ENCODE measurements around the gene KRTAP7-1. TPM values are rescaled to one million over a fixed set of nuclear protein-coding genes. Genes with fewer than 3 reads are reported as not detected.
A peak's percentile ranks its signal among the peaks of the same experiment; 100 is the strongest.

KRTAP7-1 gene
- total and polyA plus RNA-seq, 2 of the 8 experiments (the other 6 are each of a cell fraction or from before 2014, with no cell fraction given) = not detected

DNA sequence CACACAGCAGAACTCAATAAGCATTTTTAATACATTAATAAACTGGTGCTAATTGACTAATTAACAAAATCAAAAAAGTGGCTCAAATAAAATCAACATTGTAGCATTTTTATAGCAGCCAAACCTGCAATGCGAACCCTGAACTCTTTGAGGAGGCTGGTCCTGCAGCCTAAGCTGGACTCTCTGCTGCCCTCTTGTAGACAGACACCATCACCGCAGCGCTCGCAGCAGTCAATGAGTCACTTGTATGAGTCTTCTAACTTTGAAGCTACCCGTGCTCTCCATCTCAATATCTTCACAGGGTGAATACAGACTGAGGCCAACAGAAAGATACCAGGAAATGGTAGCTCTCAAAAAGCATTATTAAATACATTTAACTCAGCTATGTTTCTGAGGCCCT is 9.7 kb upstream of the KRTAP7-1 start:
- CTCF ChIA-PET (ENCODE audit: partially characterized antibody) = interaction anchor here (0.6 to 4.5 kb wide), 33 partner anchors 8 to 559 kb away, joined by 3 to 26 read pairs (median 4); partner anchors contain the start of gene KRTAP7-1
- H4K8ac ChIP-seq (ENCODE audit: extremely low read depth, insufficient read depth, low read length) = no peak overlapping the region
- no peak overlapping the region for H3K9ac ChIP-seq (replicated peaks in 1 of 4; ENCODE audit: extremely low read depth in 1 of 4, low read depth in 3 of 4, low read length in 3 of 4)
- no peak overlapping the region for H3K18ac ChIP-seq (ENCODE audit: extremely low read depth, low read length)
- no peak overlapping the region for H2BK12ac ChIP-seq (ENCODE audit: low read depth, low read length)
- H3K4me2 ChIP-seq (ENCODE audit: insufficient read depth in 1 of 2, low read depth in 2 of 2, low read length in 2 of 2) = no peak overlapping the region
- no peak overlapping the region for H2AFZ ChIP-seq (ENCODE audit: low read length)
- H3K9me3 ChIP-seq (ENCODE audit: insufficient read depth in 2 of 2, low read depth in 1 of 2, low read length in 1 of 2) = no peaks in the 10 kb centered on the region
- no peak overlapping the region for H2BK20ac ChIP-seq (ENCODE audit: low read length)
- H3K23ac ChIP-seq (ENCODE audit: insufficient read length) = no peak overlapping the region
- H2BK5ac ChIP-seq (ENCODE audit: low read depth, low read length) = no peak overlapping the region
- H3K79me1 ChIP-seq (ENCODE audit: low read depth, low read length) = no peaks in the 10 kb centered on the region
- no peaks in the 10 kb centered on the region for H3K79me2 ChIP-seq (ENCODE audit: control insufficient read depth in 1 of 2, insufficient read depth in 2 of 2, low read length in 2 of 2)
- H2BK120ac ChIP-seq (replicated peaks; ENCODE audit: low read depth, low read length) = no peak overlapping the region
- FAIRE-seq = peak; percentile 83
- no peak overlapping the region for H2AK5ac ChIP-seq (ENCODE audit: low read depth, low read length)
- 41% methylated on average over 5 of the region's 5 CpGs; no CpG with 5 or more reads in 1 of the 2 experiments for WGBS, 2 experiments (ENCODE audit: extremely low coverage in 1 of 2, insufficient coverage in 1 of 2, insufficient read length in 1 of 2, insufficient replicate concordance in 2 of 2, low coverage in 1 of 2, low lambda C conversion rate in 2 of 2, missing lambda C conversion rate in 1 of 2)
- no peak overlapping the region for H3K14ac ChIP-seq (ENCODE audit: insufficient read length)
- no peak overlapping the region for H3K4ac ChIP-seq (replicated peaks; ENCODE audit: insufficient read length, low read depth, low read length)
- H2BK15ac ChIP-seq (ENCODE audit: low read length) = no peak overlapping the region
- H3K4me3 ChIP-seq (ENCODE audit: extremely low read depth in 1 of 4, insufficient read depth in 2 of 4, low read depth in 3 of 4, low read length in 4 of 4) = no peak overlapping the region
- H3K36me3 ChIP-seq (ENCODE audit: control insufficient read depth in 2 of 4, insufficient read depth in 4 of 4, low read length in 3 of 4) = no peaks in the 10 kb centered on the region
- peak; percentile 29 to 63 for DNase-seq (ENCODE audit: low read depth in 1 of 2, low spot score in 2 of 2)
- no peak overlapping the region for H4K5ac ChIP-seq (ENCODE audit: insufficient read length, low read depth, low read length)
- no peak overlapping the region for H4K91ac ChIP-seq (replicated peaks; ENCODE audit: insufficient read length, low read length)
- H3K4me1 ChIP-seq (replicated peaks in 1 of 4; ENCODE audit: control insufficient read depth in 3 of 4, insufficient read depth in 4 of 4, low read length in 3 of 4) = no peaks in the 10 kb centered on the region
- H3K56ac ChIP-seq (replicated peaks; ENCODE audit: insufficient read length, low read depth, low read length) = no peak overlapping the region
- H3K23me2 ChIP-seq (ENCODE audit: low read depth, low read length) = no peaks in the 10 kb centered on the region
- no peaks in the 10 kb centered on the region for H4K20me1 ChIP-seq (replicated peaks in 1 of 2; ENCODE audit: control insufficient read depth in 1 of 2, insufficient read depth in 2 of 2, low read length in 2 of 2)
- no peak overlapping the region for H3K27ac ChIP-seq (ENCODE audit: low read depth, low read length)
- no peaks in the 10 kb centered on the region for H3K27me3 ChIP-seq (replicated peaks in 1 of 4; ENCODE audit: control insufficient read depth in 3 of 4, extremely low read depth in 1 of 4, insufficient read depth in 3 of 4, low read length in 3 of 4)
- POLR2A ChIA-PET (ENCODE audit: partially characterized antibody) = no interaction called here
- TF ChIP-seq YY1 (IDR thresholded peaks at IDR 0.05; ENCODE audit: low read depth, low read length) (0 out of 2 replicates have a peak, but pooled peaks have one; percentile 10), TCF12 (IDR thresholded peaks at IDR 0.05; ENCODE audit: low read depth, low read length) (no peak), RNF2 (IDR thresholded peaks at IDR 0.05; ENCODE audit: borderline replicate concordance, low read depth, low read length, missing control alignments, poor library complexity, severe bottlenecking) (no peak), RAD21 (IDR thresholded peaks at IDR 0.05 in 1 of 2, conservative IDR thresholded peaks at IDR 0.05 in 1 of 2; ENCODE audit: low read depth in 2 of 2, low read length in 2 of 2) (peak; percentile 66 to 72), GABPA (IDR thresholded peaks at IDR 0.05; ENCODE audit: borderline replicate concordance, insufficient read depth, low read length) (no peak), SAP30 (IDR thresholded peaks at IDR 0.05; ENCODE audit: insufficient read depth, insufficient replicate concordance, low read length) (no peak), FOSL1 (IDR thresholded peaks at IDR 0.05; ENCODE audit: insufficient read depth, low read depth, low read length) (no peak), JUND (IDR thresholded peaks at IDR 0.05; ENCODE audit: low read length) (peak; percentile 83), SIX5 (IDR thresholded peaks at IDR 0.05; ENCODE audit: low read depth, low read length) (no peak), CREB1 (IDR thresholded peaks at IDR 0.05) (0 out of 2 replicates have a peak, but pooled peaks have one; percentile 30)
- TF ChIP-seq, protein P1, sequence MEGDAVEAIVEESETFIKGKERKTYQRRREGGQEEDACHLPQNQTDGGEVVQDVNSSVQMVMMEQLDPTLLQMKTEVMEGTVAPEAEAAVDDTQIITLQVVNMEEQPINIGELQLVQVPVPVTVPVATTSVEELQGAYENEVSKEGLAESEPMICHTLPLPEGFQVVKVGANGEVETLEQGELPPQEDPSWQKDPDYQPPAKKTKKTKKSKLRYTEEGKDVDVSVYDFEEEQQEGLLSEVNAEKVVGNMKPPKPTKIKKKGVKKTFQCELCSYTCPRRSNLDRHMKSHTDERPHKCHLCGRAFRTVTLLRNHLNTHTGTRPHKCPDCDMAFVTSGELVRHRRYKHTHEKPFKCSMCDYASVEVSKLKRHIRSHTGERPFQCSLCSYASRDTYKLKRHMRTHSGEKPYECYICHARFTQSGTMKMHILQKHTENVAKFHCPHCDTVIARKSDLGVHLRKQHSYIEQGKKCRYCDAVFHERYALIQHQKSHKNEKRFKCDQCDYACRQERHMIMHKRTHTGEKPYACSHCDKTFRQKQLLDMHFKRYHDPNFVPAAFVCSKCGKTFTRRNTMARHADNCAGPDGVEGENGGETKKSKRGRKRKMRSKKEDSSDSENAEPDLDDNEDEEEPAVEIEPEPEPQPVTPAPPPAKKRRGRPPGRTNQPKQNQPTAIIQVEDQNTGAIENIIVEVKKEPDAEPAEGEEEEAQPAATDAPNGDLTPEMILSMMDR (IDR thresholded peaks at IDR 0.05; ENCODE audit: control extremely low read depth in 1 of 3, insufficient read depth in 1 of 3, low read depth in 1 of 3, low read length in 3 of 3) = peak; percentile 73 to 79 (median 77)
